HepG2 (cell line): ENCODE results near the gene CCDC30. TPM values are rescaled to one million over a fixed set of nuclear protein-coding genes. Genes with fewer than 3 reads are reported as not detected.

Source experiments
- CREBL2 ChIP-seq: sonication (generic); formaldehyde crosslinking; IDR thresholded peaks from 2 replicates; pipeline ENCODE4 v1.8.1; 2023; ENCODE audit warnings: missing genetic modification reagents, mild to moderate bottlenecking, borderline replicate concordance
- DDIT3 ChIP-seq: sonication (generic); formaldehyde crosslinking; IDR thresholded peaks from 2 replicates; pipeline ENCODE4 v1.4.0; 2020; ENCODE audit warnings: mild to moderate bottlenecking, missing genetic modification reagents
- FOSL1 ChIP-seq: sonication (generic); formaldehyde crosslinking; IDR thresholded peaks from 2 replicates; pipeline ENCODE4 v1.9.0; 2021; ENCODE audit warnings: missing genetic modification reagents, borderline replicate concordance
- GMEB1 ChIP-seq: sonication (generic); formaldehyde crosslinking; IDR thresholded peaks from 2 replicates; pipeline ENCODE4 v1.5.1; 2020; ENCODE audit warnings: missing genetic modification reagents, mild to moderate bottlenecking, borderline replicate concordance
- HNF1A ChIP-seq, 2 experiments: sonication (generic) in 1 of 2; formaldehyde crosslinking in 1 of 2; IDR thresholded peaks; 2 replicates each; pipeline versions ENCODE4 v1.4.0 to v1.6.1; 2016 to 2020; ENCODE audit warnings: borderline replicate concordance in 1 of 2, low read depth in 1 of 2, mild to moderate bottlenecking in 1 of 2, missing genetic modification reagents in 1 of 2
- MXD3 ChIP-seq: IDR thresholded peaks from 2 replicates; pipeline ENCODE4 v1.6.1; 2016; ENCODE audit warnings: mild to moderate bottlenecking, missing biosample characterization, missing genetic modification reagents
- SKIL ChIP-seq: sonication (generic); formaldehyde crosslinking; IDR thresholded peaks from 2 replicates; pipeline ENCODE4 v1.8.0; 2022; ENCODE audit warnings: missing genetic modification reagents, mild to moderate bottlenecking, moderate library complexity, borderline replicate concordance
- SNAPC2 ChIP-seq: sonication (generic); formaldehyde crosslinking; IDR thresholded peaks from 2 replicates; pipeline ENCODE4 v1.8.1; 2022; ENCODE audit warnings: mild to moderate bottlenecking, missing genetic modification reagents
- TOPORS ChIP-seq: sonication (generic); formaldehyde crosslinking; IDR thresholded peaks from 2 replicates; pipeline ENCODE4 v1.8.0; 2023; ENCODE audit warnings: mild to moderate bottlenecking, missing genetic modification reagents
- U2AF1 ChIP-seq: fragments of 200-400 bp; formaldehyde crosslinking; optimal IDR thresholded peaks from 2 replicates; pipeline ENCODE3; 2017; ENCODE audit warnings: mild to moderate bottlenecking, low read depth, low read length
- YEATS2 ChIP-seq: sonication (generic); formaldehyde crosslinking; IDR thresholded peaks from 2 replicates; pipeline ENCODE4 v1.4.0; 2020; ENCODE audit warnings: missing genetic modification reagents, borderline replicate concordance
- ZBTB25 ChIP-seq: IDR thresholded peaks from 2 replicates; pipeline ENCODE4 v1.6.1; 2018; ENCODE audit warnings: missing genetic modification reagents
- ZBTB8A ChIP-seq: sonication (generic); formaldehyde crosslinking; IDR thresholded peaks from 2 replicates; pipeline ENCODE4 v1.4.0; 2020; ENCODE audit warnings: mild to moderate bottlenecking, low read depth, missing genetic modification reagents, borderline replicate concordance
- ZNF329 ChIP-seq: sonication (generic); formaldehyde crosslinking; IDR thresholded peaks from 2 replicates; pipeline ENCODE4 v1.9.0; 2021; ENCODE audit warnings: low read depth, mild to moderate bottlenecking, missing genetic modification reagents
- ZNF501 ChIP-seq: sonication (generic); formaldehyde crosslinking; IDR thresholded peaks from 2 replicates; pipeline ENCODE4 v1.5.1; 2020; ENCODE audit warnings: mild to moderate bottlenecking, moderate library complexity, missing genetic modification reagents
- ZNF644 ChIP-seq: IDR thresholded peaks from 2 replicates; pipeline ENCODE4 v1.6.1; 2016; ENCODE audit warnings: low read depth
- ZSCAN9 ChIP-seq: IDR thresholded peaks from 2 replicates; pipeline ENCODE4 v1.6.1; 2016; ENCODE audit warnings: borderline replicate concordance
- polyA plus RNA-seq, 8 experiments: library from polyadenylated mRNA; depleted of rRNA in 3 of 8; stranded (reverse) in 7 of 8; unstranded in 1 of 8; fragments of >200 nt; fragmentation: Illumina TruSeq in 4 of 8; extraction: Trizol in 4 of 8; gene quantifications; 2 replicates each; pipeline versions ENCODE4 v1.2.1 to v1.2.3, GENCODE V29; 2011 to 2016; ENCODE audit warnings: low read depth in 4 of 8, missing spikeins in 1 of 8, mixed read lengths in 1 of 8; ENCODE audit not compliant: insufficient read depth in 1 of 8
- total RNA-seq, 5 experiments: library from RNA; depleted of rRNA; stranded (reverse); fragments of >200 nt; fragmentation: Illumina TruSeq; extraction: Trizol; gene quantifications; 2 replicates each; pipeline ENCODE4 v1.2.3, GENCODE V29; 2016; ENCODE audit warnings: low read depth in 1 of 5

The CCDC30 gene
- total and polyA plus RNA-seq, 2 of the 13 experiments (the other 11 are each of a cell fraction or from before 2014, with no cell fraction given), result 0.25 to 0.77 TPM

- TF ChIP-seq HNF1A (IDR thresholded peaks at IDR 0.05; ENCODE audit: low read depth) (no peak), HNF1A (CRISPR knock-in tag; IDR thresholded peaks at IDR 0.05; ENCODE audit: borderline replicate concordance) (no peak), ZNF501 (CRISPR knock-in tag) (peak; percentile 48; the same call in 1 of the 2 replicates), DDIT3 (CRISPR knock-in tag) (no peak), ZBTB25 (CRISPR knock-in tag) (no peak), ZSCAN9 (CRISPR knock-in tag) (no peak), MXD3 (CRISPR knock-in tag) (no peak; the same call in 1 of the 2 replicates), GMEB1 (peak; percentile 95), SNAPC2 (CRISPR knock-in tag) (no peak), U2AF1 (no peak), YEATS2 (peak; percentile 79), TOPORS (CRISPR knock-in tag) (no peak), ZBTB8A (no peak), SKIL (CRISPR knock-in tag) (no peak), FOSL1 (no peak), CREBL2 (CRISPR knock-in tag) (no peak), ZNF644 (CRISPR knock-in tag) (no peak), ZNF329 (CRISPR knock-in tag) (no peak)
Observed at GRCh38 chr1:42462828-42463763, at the start of gene CCDC30 (continued).
